WTC11 (cell line): ENCODE measurements around the gene PKP4. TPM values are rescaled to one million over a fixed set of nuclear protein-coding genes. Genes with fewer than 3 reads are reported as not detected.

Experiments
- ATAC-seq: fragments of 200-7000 bp; cut with Tn5 transposase; 2 replicates; pipeline ENCODE4 v1.10.0; 2021; ENCODE audit warnings: mild to moderate bottlenecking, moderate library complexity
- CTCF ChIA-PET: fragments of 300-600 bp; sonication (Branson Sonifier 250); formaldehyde crosslinking; loops from one replicate; lab custom pipeline; 2021; ENCODE audit warnings: antibody characterized with exemption; lab: Charles Lee
- POLR2A ChIA-PET: fragments of 350-600 bp; sonication (Branson Sonifier 250); formaldehyde crosslinking; loops from one replicate; lab custom pipeline; 2021; ENCODE audit warnings: antibody characterized with exemption; lab: Charles Lee
- DNase-seq: peaks from one replicate; pipeline ENCODE4 v3.0.0; 2021; ENCODE audit warnings: low spot score
- H3K27ac Mint-ChIP-seq: 2 replicates; pipeline ENCODE4 v1.8.0; 2021; ENCODE audit warnings: mixed read lengths
- H3K27me3 Mint-ChIP-seq: 2 replicates; pipeline ENCODE4 v1.8.0; 2021; ENCODE audit warnings: low read depth, mild to moderate bottlenecking, moderate library complexity, mixed read lengths
- H3K36me3 Mint-ChIP-seq: 2 replicates; pipeline ENCODE4 v1.8.0; 2021; ENCODE audit warnings: mixed read lengths
- H3K4me1 Mint-ChIP-seq: 2 replicates; pipeline ENCODE4 v1.8.0; 2022; ENCODE audit warnings: mixed read lengths
- H3K4me3 Mint-ChIP-seq: 2 replicates; pipeline ENCODE4 v1.8.0; 2021; ENCODE audit warnings: mild to moderate bottlenecking, moderate library complexity, mixed read lengths
- H3K9me3 Mint-ChIP-seq: 2 replicates; pipeline ENCODE4 v1.8.0; 2021; ENCODE audit warnings: mixed read lengths
- ATF3 ChIP-seq: sonication (generic); formaldehyde crosslinking; conservative IDR thresholded peaks from 2 replicates; pipeline ENCODE4 v1.8.1; 2022; ENCODE audit warnings: mild to moderate bottlenecking, missing genetic modification reagents
- ELF4 ChIP-seq: sonication (generic); formaldehyde crosslinking; IDR thresholded peaks from 2 replicates; pipeline ENCODE4 v1.8.1; 2022; ENCODE audit warnings: low read depth, mild to moderate bottlenecking, moderate library complexity, missing genetic modification reagents
- ESRRA ChIP-seq: sonication (generic); formaldehyde crosslinking; IDR thresholded peaks from 2 replicates; pipeline ENCODE4 v1.8.1; 2022; ENCODE audit warnings: mild to moderate bottlenecking, missing genetic modification reagents, borderline replicate concordance
- FOXJ3 ChIP-seq: sonication (generic); formaldehyde crosslinking; IDR thresholded peaks from 2 replicates; pipeline ENCODE4 v1.9.0; 2021; ENCODE audit warnings: missing genetic modification reagents, mild to moderate bottlenecking, borderline replicate concordance
- GABPB1 ChIP-seq: sonication (generic); formaldehyde crosslinking; IDR thresholded peaks from 2 replicates; pipeline ENCODE4 v1.8.1; 2023; ENCODE audit warnings: mild to moderate bottlenecking, missing genetic modification reagents
- GRHL2 ChIP-seq: fragments of 250-450 bp; sonication (Bioruptor Pico); IDR thresholded peaks from 2 replicates; pipeline ENCODE4 v1.8.0; 2022; ENCODE audit warnings: mild to moderate bottlenecking, moderate library complexity; ENCODE audit not compliant: insufficient replicate concordance, severe bottlenecking
- JUN ChIP-seq: sonication (generic); formaldehyde crosslinking; IDR thresholded peaks from 2 replicates; pipeline ENCODE4 v1.8.0; 2023; ENCODE audit warnings: mild to moderate bottlenecking, missing genetic modification reagents
- KAT7 ChIP-seq: sonication (generic); formaldehyde crosslinking; IDR thresholded peaks from 2 replicates; pipeline ENCODE4 v1.8.1; 2023; ENCODE audit warnings: missing genetic modification reagents, mild to moderate bottlenecking, borderline replicate concordance
- MYBL2 ChIP-seq: sonication (generic); formaldehyde crosslinking; IDR thresholded peaks from 2 replicates; pipeline ENCODE4 v1.8.1; 2023; ENCODE audit warnings: mild to moderate bottlenecking, moderate library complexity, missing genetic modification reagents
- NR1H2 ChIP-seq: sonication (generic); formaldehyde crosslinking; IDR thresholded peaks from 2 replicates; pipeline ENCODE4 v1.9.0; 2021; ENCODE audit warnings: mild to moderate bottlenecking, moderate library complexity, missing genetic modification reagents
- PRRX2 ChIP-seq: fragments of 250-450 bp; sonication (Bioruptor Pico); IDR thresholded peaks from 2 replicates; pipeline ENCODE4 v1.8.0; 2021; ENCODE audit warnings: mild to moderate bottlenecking
- RELA ChIP-seq: sonication (generic); formaldehyde crosslinking; IDR thresholded peaks from 2 replicates; pipeline ENCODE4 v1.8.1; 2022; ENCODE audit warnings: missing genetic modification reagents, mild to moderate bottlenecking, borderline replicate concordance
- SOX15 ChIP-seq: fragments of 250-450 bp; sonication (Bioruptor Pico); IDR thresholded peaks from 2 replicates; pipeline ENCODE4 v1.9.0; 2021; ENCODE audit warnings: mild to moderate bottlenecking
- TEAD4 ChIP-seq: sonication (generic); formaldehyde crosslinking; IDR thresholded peaks from 2 replicates; pipeline ENCODE4 v1.8.0; 2022; ENCODE audit warnings: mild to moderate bottlenecking, missing genetic modification reagents
- TP53 ChIP-seq: sonication (generic); formaldehyde crosslinking; IDR thresholded peaks from 2 replicates; pipeline ENCODE4 v1.8.1; 2023; ENCODE audit warnings: mild to moderate bottlenecking, missing genetic modification reagents
- USF1 ChIP-seq: sonication (generic); formaldehyde crosslinking; IDR thresholded peaks from 2 replicates; pipeline ENCODE4 v1.8.0; 2022; ENCODE audit warnings: mild to moderate bottlenecking, missing genetic modification reagents
- ZMAT4 ChIP-seq: fragments of 250-450 bp; sonication (Bioruptor Pico); IDR thresholded peaks from 2 replicates; pipeline ENCODE4 v1.9.0; 2021; ENCODE audit warnings: mild to moderate bottlenecking
- ZNF121 ChIP-seq: sonication (generic); formaldehyde crosslinking; IDR thresholded peaks from 2 replicates; pipeline ENCODE4 v1.8.0; 2023; ENCODE audit warnings: missing genetic modification reagents
- ZNF416 ChIP-seq: fragments of 250-450 bp; sonication (Bioruptor Pico); IDR thresholded peaks from 2 replicates; pipeline ENCODE4 v1.9.0; 2021; ENCODE audit warnings: mild to moderate bottlenecking, inconsistent platforms
- ZNF423 ChIP-seq: fragments of 250-450 bp; sonication (Bioruptor Pico); IDR thresholded peaks from 2 replicates; pipeline ENCODE4 v2.1.2; 2022; ENCODE audit warnings: mild to moderate bottlenecking, moderate library complexity
- total RNA-seq: library from RNA; stranded (reverse); gene quantifications from 3 replicates; pipeline ENCODE4 v1.2.3, GENCODE V29; 2021
- TF ChIP-seq, protein P1 (sequence below): sonication (generic); formaldehyde crosslinking; IDR thresholded peaks from 2 replicates; pipeline ENCODE4 v1.8.1; 2023; ENCODE audit warnings: mild to moderate bottlenecking, moderate library complexity, missing genetic modification reagents
- TF ChIP-seq, protein P2 (sequence below): sonication (generic); formaldehyde crosslinking; IDR thresholded peaks from 2 replicates; pipeline ENCODE4 v1.8.1; 2023; ENCODE audit warnings: mild to moderate bottlenecking, missing genetic modification reagents
- TF ChIP-seq, protein P3 (sequence below): sonication (generic); formaldehyde crosslinking; IDR thresholded peaks from 2 replicates; pipeline ENCODE4 v1.8.1; 2022; ENCODE audit warnings: low read depth, mild to moderate bottlenecking, moderate library complexity, missing genetic modification reagents, borderline replicate concordance
- TF ChIP-seq, protein P4 (sequence below): fragments of 250-450 bp; sonication (Bioruptor Pico); IDR thresholded peaks from 2 replicates; pipeline ENCODE4 v1.8.0; 2021; ENCODE audit warnings: mild to moderate bottlenecking

PKP4 gene
- total RNA-seq, 1 experiment from 2014 or later = 78.9 TPM

DNA sequence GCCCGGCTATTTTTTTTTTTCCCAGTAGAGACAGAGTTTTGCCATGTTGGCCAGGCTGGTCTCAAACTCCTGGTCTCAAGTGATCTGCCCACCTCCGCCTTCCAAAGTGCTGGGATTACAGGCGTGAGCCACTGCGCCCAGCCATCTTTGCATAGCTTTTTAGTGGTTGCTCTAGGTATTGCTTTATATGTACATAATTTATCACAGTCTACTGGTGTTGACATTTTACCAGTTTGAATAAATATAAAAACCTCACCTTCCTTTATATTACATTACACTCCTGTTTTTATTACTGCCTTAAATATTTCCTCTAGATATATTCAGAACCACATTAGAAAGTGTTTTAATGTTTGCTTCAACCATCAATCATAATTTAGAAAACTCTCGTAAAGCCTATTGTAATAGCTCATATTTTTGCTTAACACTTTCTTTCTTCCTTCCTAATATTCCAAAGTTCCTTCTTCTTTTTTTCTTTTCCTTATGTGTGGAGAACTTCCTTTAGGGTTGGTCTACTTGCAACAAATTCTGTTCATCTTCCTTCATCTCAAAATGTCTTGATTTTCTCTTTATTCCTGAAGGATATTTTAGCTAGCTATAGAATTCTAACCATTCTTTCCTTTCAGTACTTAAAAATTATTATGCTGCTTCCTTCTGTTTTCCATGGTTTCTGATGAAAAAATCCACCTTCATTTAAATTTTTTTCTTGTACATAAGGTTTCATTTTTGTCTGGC is 256.2 kb downstream of the PKP4 start (continued):
- no peak for TF ChIP-seq KAT7 (CRISPR knock-in tag)
- TF ChIP-seq ZNF121 (CRISPR knock-in tag) = no peak
- no peak for TF ChIP-seq ATF3 (CRISPR knock-in tag)
- TF ChIP-seq USF1 (CRISPR knock-in tag) = no peak
- no peak for TF ChIP-seq TEAD4 (CRISPR knock-in tag)
- no peak for TF ChIP-seq ZNF416 (CRISPR knock-in tag)
- TF ChIP-seq, protein P1, sequence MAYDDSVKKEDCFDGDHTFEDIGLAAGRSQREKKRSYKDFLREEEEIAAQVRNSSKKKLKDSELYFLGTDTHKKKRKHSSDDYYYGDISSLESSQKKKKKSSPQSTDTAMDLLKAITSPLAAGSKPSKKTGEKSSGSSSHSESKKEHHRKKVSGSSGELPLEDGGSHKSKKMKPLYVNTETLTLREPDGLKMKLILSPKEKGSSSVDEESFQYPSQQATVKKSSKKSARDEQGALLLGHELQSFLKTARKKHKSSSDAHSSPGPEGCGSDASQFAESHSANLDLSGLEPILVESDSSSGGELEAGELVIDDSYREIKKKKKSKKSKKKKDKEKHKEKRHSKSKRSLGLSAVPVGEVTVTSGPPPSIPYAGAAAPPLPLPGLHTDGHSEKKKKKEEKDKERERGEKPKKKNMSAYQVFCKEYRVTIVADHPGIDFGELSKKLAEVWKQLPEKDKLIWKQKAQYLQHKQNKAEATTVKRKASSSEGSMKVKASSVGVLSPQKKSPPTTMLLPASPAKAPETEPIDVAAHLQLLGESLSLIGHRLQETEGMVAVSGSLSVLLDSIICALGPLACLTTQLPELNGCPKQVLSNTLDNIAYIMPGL (CRISPR knock-in tag) = no peak
- no peak for TF ChIP-seq PRRX2 (CRISPR knock-in tag)
- no peak for TF ChIP-seq ZMAT4
- TF ChIP-seq ELF4 (CRISPR knock-in tag) = no peak

DNA sequence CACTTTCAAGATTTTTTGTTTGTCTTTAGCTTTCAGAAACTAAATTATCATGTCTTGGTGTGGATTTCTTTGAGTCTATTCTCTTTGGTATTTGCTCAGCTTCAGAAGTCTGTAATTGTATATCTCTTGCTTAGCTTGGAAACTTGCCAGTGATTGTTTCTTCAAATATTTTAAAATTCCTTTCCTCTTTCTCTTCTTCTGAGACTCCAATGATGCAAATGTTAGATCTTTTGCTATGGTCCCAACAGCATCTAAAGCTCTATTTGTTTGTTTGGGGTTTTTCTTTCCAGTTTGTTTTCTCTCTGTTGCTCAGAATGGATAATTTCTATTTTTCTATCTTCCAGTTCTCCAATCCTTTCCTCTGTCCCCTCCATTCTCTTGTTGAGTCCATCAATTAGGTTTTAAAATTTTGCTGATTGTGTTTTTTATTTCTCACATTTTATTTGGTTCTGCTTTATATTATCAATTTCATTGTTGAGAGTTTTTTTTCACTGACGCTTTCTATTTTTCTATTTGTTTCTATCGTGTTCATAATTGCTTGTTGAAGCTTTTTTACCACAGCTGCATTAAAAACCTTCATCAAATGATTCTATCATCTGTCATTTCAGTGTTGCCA is 256.9 kb downstream of the PKP4 start:
- ChIA-PET CTCF (no interaction called here), POLR2A (no interaction called here)
- Mint-ChIP-seq H3K4me1 (peaks cover 12% of the 10 kb centered on the region), H3K9me3 (peaks cover 15% of the 10 kb centered on the region), H3K27ac (no peak overlapping the region), H3K27me3 (no peaks in the 10 kb centered on the region), H3K36me3 (0 out of 2 replicates have a peak, but pooled peaks cover 7% of the 10 kb centered on the region), H3K4me3 (no peak overlapping the region)
- no peak for DNase-seq
- TF ChIP-seq TEAD4 (CRISPR knock-in tag) (no peak), MYBL2 (CRISPR knock-in tag) (no peak)
- TF ChIP-seq, protein P2, sequence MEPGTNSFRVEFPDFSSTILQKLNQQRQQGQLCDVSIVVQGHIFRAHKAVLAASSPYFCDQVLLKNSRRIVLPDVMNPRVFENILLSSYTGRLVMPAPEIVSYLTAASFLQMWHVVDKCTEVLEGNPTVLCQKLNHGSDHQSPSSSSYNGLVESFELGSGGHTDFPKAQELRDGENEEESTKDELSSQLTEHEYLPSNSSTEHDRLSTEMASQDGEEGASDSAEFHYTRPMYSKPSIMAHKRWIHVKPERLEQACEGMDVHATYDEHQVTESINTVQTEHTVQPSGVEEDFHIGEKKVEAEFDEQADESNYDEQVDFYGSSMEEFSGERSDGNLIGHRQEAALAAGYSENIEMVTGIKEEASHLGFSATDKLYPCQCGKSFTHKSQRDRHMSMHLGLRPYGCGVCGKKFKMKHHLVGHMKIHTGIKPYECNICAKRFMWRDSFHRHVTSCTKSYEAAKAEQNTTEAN (CRISPR knock-in tag) = no peak
- no peak for ATAC-seq

DNA sequence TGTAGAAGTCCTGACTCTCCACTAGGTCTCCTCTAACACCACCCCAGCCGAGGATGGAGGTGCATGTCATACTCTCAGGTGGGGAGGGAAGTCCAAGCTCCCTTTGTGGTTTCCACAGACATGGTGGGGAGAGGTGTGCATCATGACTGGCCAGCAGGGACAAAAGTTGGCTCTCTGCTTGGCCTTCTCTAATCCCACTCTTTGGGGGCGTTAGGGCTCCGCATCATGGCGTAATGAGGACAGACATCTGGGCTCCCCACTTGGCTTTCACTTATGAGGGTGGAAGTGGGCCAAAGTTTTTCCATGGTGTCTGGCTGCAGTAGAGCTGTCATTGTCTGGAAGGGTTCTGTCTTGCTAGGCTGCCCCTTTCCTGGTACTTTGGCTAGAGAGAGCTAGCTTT is 257.7 kb downstream of the PKP4 start:
- no peak overlapping the region for H3K4me3 Mint-ChIP-seq
- H3K27me3 Mint-ChIP-seq = no peaks in the 10 kb centered on the region; the same call in 1 of the 2 replicates
- H3K36me3 Mint-ChIP-seq = 0 out of 2 replicates have a peak, but pooled peaks cover 7% of the 10 kb centered on the region
- H3K9me3 Mint-ChIP-seq = peaks cover 15% of the 10 kb centered on the region
- ChIA-PET POLR2A (no interaction called here), CTCF (no interaction called here)
- no peak for DNase-seq
- ATAC-seq = no peak
- peaks cover 12% of the 10 kb centered on the region for H3K4me1 Mint-ChIP-seq
- H3K27ac Mint-ChIP-seq = no peak overlapping the region
- TF ChIP-seq, protein P3, sequence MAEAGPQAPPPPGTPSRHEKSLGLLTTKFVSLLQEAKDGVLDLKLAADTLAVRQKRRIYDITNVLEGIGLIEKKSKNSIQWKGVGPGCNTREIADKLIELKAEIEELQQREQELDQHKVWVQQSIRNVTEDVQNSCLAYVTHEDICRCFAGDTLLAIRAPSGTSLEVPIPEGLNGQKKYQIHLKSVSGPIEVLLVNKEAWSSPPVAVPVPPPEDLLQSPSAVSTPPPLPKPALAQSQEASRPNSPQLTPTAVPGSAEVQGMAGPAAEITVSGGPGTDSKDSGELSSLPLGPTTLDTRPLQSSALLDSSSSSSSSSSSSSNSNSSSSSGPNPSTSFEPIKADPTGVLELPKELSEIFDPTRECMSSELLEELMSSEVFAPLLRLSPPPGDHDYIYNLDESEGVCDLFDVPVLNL (CRISPR knock-in tag) = no peak
- TF ChIP-seq RELA (CRISPR knock-in tag) (no peak), JUN (CRISPR knock-in tag) (no peak), SOX15 (CRISPR knock-in tag) (no peak), GRHL2 (no peak), ESRRA (CRISPR knock-in tag) (no peak), GABPB1 (CRISPR knock-in tag) (no peak), NR1H2 (no peak), ZMAT4 (no peak), ZNF416 (CRISPR knock-in tag) (no peak), TP53 (no peak), ZNF423 (CRISPR knock-in tag) (no peak), FOXJ3 (CRISPR knock-in tag) (no peak)
- TF ChIP-seq, protein P4, sequence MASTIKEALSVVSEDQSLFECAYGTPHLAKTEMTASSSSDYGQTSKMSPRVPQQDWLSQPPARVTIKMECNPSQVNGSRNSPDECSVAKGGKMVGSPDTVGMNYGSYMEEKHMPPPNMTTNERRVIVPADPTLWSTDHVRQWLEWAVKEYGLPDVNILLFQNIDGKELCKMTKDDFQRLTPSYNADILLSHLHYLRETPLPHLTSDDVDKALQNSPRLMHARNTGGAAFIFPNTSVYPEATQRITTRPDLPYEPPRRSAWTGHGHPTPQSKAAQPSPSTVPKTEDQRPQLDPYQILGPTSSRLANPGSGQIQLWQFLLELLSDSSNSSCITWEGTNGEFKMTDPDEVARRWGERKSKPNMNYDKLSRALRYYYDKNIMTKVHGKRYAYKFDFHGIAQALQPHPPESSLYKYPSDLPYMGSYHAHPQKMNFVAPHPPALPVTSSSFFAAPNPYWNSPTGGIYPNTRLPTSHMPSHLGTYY (CRISPR knock-in tag) = no peak
- TF ChIP-seq, protein P2 (CRISPR knock-in tag) = no peak
